H1 (cell line): ENCODE measurements around the gene SLC12A8. TPM values are rescaled to one million over a fixed set of nuclear protein-coding genes. Genes with fewer than 3 reads are reported as not detected.

Experiments used
- SP2 ChIP-seq: IDR thresholded peaks from 2 replicates; pipeline ENCODE4 v1.6.1; 2012; ENCODE audit warnings: mild to moderate bottlenecking, low read length, inconsistent platforms
- polyA plus RNA-seq, 7 experiments: library from polyadenylated mRNA; depleted of rRNA in 3 of 7; stranded (reverse) in 5 of 7; unstranded in 2 of 7; fragments of >200 nt in 5 of 7; fragments of 200-250 nt in 2 of 7; gene quantifications; 1 replicate in 5 of 7; 2 replicates in 1 of 7; 4 replicates in 1 of 7; pipeline versions ENCODE4 v1.2.1 to v1.2.3, GENCODE V29; 2011 to 2013; ENCODE audit warnings: missing spikeins in 2 of 7, mixed read lengths in 2 of 7
- total RNA-seq: library from RNA; stranded (reverse); fragmentation: NEBNext Ultra II Directional; extraction: Animal tissue kit (Norgen Biotek cat#: 25700); gene quantifications from 2 replicates; pipeline ENCODE4 v1.2.1, GENCODE V29; 2021

Gene SLC12A8
- total and polyA plus RNA-seq, 2 of the 8 experiments (the other 6 are each of a cell fraction or from before 2014, with no cell fraction given) = 13.7 to 14.4 TPM

DNA sequence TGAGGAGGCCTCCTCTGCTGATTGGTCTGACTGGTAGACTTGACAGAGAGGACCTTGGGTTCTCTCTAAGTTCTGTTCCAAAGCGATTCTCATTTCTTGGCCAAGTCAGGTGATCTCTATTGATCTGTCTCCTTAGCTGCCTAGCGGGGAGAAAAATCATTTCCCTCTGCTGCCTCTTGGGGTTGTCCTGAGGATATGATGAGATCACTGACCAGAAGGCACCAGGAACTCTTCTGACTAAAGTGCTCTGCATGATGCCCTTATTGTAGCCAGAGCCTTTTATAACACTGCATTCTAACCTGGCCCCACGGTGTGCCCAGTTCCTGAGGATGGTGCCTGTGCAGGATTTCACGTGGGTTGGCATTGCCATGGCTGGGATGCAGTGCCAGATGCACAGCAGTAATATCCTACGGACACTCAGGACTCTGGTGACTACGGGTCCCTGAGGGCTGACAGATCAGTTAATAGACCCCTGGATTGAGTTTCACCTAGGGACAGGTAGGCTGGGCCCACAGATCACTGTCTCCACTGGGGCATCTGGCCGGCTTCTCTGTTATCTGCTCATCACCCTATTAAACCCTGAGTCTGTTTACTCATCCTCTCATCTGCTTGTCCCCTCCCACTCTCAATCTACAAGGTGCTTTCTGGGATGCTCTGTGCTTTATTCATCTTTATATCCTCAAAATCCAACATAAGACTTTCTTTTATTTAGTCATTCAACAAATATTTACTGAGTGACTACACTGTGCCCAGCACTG is 152.9 kb downstream of the SLC12A8 start (continued):
- TF ChIP-seq SP2 = no peak
